GM12872 (cell line): ENCODE data around the gene SEPTIN8.

Experiments
- TF ChIP-seq, protein P1 (sequence below): IDR thresholded peaks from 3 replicates; pipeline ENCODE4 v1.5.1; 2011; ENCODE audit warnings: low read depth, mild to moderate bottlenecking, low read length, moderate library complexity; ENCODE audit not compliant: insufficient read depth

SEPTIN8 gene

DNA sequence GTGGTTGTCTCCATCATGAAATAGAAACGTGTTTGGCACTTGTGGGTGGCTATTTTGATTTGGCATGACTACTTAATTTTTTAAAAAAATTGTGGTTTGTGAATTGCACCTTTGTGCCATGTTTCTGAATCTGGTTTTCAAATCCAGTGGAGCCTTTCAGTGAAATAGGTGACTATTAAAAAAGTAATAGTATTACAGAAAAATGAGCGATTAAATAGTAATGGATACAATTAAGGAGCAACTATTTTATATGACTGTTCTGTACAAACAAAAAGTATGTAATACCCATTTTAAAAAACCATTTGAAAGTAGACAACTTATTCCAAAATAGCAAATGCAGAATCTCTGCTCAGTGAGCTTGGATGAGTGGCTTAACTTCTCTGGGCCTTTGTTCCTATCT is 39.0 kb upstream of the SEPTIN8 start:
- TF ChIP-seq, protein P1, sequence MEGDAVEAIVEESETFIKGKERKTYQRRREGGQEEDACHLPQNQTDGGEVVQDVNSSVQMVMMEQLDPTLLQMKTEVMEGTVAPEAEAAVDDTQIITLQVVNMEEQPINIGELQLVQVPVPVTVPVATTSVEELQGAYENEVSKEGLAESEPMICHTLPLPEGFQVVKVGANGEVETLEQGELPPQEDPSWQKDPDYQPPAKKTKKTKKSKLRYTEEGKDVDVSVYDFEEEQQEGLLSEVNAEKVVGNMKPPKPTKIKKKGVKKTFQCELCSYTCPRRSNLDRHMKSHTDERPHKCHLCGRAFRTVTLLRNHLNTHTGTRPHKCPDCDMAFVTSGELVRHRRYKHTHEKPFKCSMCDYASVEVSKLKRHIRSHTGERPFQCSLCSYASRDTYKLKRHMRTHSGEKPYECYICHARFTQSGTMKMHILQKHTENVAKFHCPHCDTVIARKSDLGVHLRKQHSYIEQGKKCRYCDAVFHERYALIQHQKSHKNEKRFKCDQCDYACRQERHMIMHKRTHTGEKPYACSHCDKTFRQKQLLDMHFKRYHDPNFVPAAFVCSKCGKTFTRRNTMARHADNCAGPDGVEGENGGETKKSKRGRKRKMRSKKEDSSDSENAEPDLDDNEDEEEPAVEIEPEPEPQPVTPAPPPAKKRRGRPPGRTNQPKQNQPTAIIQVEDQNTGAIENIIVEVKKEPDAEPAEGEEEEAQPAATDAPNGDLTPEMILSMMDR = no peak

DNA sequence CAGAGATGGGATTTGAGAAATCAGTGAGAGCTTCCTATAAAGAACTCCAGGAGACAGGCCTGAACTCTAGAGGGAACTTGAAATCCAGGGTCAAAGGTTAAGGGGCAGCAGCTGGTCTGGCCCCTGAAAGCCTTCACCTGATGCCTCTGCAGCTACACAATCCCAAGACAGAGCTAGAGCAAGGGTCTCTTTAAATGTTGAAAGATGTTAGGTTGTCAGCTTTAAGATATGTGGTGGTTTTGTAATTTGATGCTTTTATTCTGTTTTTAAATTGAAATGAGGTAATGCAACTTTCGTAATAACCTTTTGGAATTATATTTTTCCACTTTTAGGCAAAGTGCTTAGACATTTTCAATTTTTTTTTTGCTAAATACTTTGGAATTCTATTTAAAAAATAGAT is 38.4 kb upstream of the SEPTIN8 start:
- TF ChIP-seq, protein P1 = no peak

DNA sequence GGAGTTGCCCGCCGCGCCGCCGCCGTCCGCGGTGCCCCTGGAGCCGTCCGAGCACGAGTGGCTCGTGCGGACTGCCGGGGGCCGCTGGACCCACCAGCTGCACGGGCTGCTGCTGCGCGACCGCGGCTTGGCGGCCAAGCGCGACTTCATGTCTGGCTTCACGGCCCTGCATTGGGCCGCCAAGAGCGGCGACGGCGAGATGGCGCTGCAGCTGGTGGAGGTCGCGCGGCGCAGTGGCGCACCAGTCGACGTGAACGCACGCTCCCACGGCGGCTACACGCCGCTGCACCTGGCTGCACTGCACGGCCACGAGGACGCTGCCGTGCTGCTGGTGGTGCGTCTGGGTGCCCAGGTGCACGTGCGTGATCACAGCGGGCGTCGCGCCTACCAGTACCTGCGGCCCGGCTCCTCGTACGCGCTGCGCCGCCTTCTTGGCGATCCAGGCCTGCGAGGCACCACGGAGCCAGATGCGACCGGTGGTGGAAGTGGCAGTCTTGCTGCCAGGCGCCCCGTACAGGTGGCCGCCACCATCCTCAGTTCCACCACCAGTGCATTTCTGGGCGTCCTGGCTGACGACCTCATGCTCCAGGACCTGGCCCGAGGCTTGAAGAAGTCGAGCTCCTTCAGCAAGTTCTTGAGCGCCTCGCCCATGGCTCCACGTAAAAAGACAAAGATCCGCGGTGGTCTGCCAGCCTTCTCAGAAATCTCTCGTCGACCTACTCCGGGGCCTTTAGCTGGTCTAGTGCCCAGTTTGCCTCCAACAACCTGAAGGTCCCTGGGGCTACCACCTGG is 37.7 kb upstream of the SEPTIN8 start:
- TF ChIP-seq, protein P1 = no peak

DNA sequence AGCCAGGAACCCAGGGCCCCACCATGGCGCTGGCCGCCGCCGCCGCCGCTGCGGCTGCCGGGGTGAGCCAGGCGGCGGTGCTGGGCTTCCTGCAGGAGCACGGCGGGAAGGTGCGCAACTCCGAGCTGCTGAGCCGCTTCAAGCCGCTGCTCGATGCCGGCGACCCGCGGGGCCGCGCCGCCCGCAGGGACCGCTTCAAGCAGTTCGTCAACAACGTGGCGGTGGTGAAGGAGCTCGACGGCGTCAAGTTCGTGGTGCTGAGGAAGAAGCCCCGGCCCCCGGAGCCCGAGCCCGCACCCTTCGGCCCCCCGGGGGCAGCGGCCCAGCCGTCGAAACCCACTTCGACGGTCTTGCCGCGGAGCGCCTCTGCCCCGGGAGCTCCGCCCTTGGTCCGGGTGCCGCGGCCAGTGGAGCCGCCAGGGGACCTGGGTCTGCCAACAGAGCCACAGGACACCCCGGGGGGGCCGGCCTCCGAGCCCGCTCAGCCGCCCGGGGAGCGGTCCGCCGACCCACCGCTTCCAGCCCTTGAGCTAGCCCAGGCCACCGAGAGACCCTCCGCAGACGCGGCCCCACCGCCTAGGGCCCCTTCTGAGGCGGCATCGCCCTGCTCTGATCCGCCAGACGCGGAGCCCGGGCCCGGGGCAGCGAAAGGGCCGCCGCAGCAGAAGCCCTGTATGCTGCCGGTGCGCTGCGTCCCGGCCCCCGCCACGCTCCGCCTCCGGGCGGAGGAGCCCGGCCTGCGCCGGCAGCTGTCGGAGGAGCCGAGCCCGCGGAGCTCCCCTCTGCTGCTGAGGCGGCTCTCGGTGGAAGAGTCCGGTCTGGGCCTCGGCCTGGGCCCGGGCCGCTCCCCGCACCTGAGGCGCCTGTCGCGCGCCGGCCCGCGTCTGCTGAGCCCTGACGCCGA is 36.8 kb upstream of the SEPTIN8 start:
- TF ChIP-seq, protein P1 = no peak

DNA sequence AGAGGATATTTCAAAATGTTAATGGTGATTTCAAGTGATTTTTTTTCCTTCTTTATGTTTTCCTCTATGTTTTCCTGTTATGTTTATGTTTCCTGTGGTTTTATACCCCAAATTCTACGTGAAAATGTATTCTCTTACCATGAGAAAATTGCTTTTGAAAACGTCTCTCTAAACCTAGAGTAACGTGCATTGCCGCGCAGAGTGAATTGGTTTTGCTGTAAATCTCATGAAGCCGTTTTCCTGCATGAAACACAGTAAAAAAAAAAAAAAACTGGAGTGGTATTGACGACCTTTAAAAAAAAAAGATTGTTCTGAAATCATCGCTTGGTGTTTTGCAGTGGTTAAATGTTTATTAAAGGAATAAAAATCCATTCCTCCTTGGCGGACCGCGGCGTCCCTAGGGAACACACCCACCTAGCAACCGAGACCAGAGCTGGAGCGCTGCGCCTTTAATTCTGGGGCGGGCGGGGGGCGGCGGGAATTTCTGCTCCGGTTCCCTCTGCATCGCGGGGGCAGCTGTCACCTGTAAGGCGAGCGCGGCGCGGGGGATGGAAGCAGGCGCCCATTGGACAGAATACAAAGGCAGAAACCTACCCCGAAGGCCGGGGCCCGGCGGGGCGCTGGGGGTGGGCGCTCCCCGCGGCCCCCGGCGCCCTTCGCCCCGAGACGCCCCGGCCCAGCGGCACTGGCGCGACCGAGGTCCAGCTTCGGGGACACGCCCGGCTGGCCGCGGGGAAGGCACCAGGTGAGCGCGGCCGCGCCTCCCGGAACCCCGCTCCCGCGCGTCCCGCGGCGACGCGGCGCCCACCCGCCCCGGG is 36.0 kb upstream of the SEPTIN8 start, which contains the start of gene SOWAHA:
SOWAHA (plus strand) TSS at position 522 of the 818 bp plus-strand sequence. CDS start 320 bp downstream, outside the sequence.
- TF ChIP-seq, protein P1 = no peak

DNA sequence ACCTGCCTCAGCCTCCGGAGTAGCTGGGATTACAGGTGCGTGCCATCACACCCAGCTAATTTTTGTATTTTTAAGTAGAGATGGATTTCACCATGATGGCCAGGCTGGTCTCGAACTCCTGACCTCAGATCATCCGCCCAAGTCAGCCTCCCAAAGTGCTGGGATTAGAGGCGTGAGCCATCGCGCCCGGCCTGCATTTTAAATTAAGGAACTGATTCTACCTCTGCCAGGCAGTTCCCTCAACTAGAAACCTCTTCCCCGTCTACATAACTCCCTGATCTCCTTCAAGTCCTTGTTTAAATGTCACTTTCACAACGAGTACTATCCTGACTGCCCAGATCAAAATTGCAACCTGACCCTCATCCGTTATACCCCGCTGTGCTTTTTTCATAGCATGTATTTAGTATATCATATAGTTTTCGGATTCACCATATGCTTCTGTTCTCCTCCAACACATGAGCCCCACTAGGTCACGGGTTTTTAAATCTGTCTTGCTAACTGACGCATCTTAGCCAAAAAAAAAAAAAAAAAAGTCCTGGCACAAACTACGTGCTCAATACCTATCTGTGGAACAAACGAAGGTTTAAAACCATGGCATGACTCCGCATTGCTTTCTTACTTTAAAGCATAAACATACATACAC is 35.2 kb upstream of the SEPTIN8 start:
- TF ChIP-seq, protein P1 = no peak
